GM19452 (cell line): ENCODE data around the gene MOSPD3.
"Not testable (repeated sequence)": the region's sequence is repeated elsewhere in the genome, so short reads cannot be mapped to it uniquely, and the experiment has no call there.

Source experiments
- ATAC-seq: cut with Tn5 transposase; IDR thresholded peaks from one replicate; pipeline ENCODE4 v1.9.1; 2021; ENCODE audit not compliant: unreplicated experiment

MOSPD3 gene

GRCh38 chr7:100623951-100624824 is 11.8 kb downstream of the MOSPD3 start:
- no peak for ATAC-seq

GRCh38 chr7:100626055-100626454 is 13.7 kb downstream of the MOSPD3 start:
- no peak for ATAC-seq

- ATAC-seq = peak; percentile 67
Measured at GRCh38 chr7:100626530-100627237, 14.3 kb downstream of the MOSPD3 start.

GRCh38 chr7:100627238-100627549 is 14.9 kb downstream of the MOSPD3 start:
- ATAC-seq = no peak

GRCh38 chr7:100629117-100629716 is 16.9 kb downstream of the MOSPD3 start:
- ATAC-seq = no peak

- no peak for ATAC-seq
Measured at GRCh38 chr7:100630066-100630465, 17.7 kb downstream of the MOSPD3 start.

- no peak for ATAC-seq
Measured at GRCh38 chr7:100632951-100633717, 20.8 kb downstream of the MOSPD3 start.

- ATAC-seq = no peak
Measured at GRCh38 chr7:100639995-100640516, 27.7 kb downstream of the MOSPD3 start.

GRCh38 chr7:100640517-100641440 is 28.4 kb downstream of the MOSPD3 start:
- ATAC-seq = no peak

GRCh38 chr7:100641463-100641859 is 29.1 kb downstream of the MOSPD3 start, which contains the start of gene TFR2:
Gene TFR2, minus strand, starts transcription at chr7:100641552. Its CDS starts 43 bp downstream, at chr7:100641509.
- ATAC-seq = no peak

- no peak for ATAC-seq
Measured at GRCh38 chr7:100641860-100642533, 29.7 kb downstream of the MOSPD3 start.

GRCh38 chr7:100642534-100642907 is 30.2 kb downstream of the MOSPD3 start:
- ATAC-seq = no peak

GRCh38 chr7:100649826-100650565 is 37.7 kb downstream of the MOSPD3 start:
- no peak for ATAC-seq

GRCh38 chr7:100654908-100655831 is 42.8 kb downstream of the MOSPD3 start:
- ATAC-seq = no peak

- ATAC-seq = no peak
Measured at GRCh38 chr7:100655908-100656674, 43.8 kb downstream of the MOSPD3 start, which contains the start of gene ACTL6B. Gene ACTL6B, minus strand, starts transcription at chr7:100656448. Its CDS starts 94 bp downstream, at chr7:100656354.

GRCh38 chr7:100662194-100662776 is 49.9 kb downstream of the MOSPD3 start:
- not testable (repeated sequence) for ATAC-seq
